OCI-LY1 (cell line): ENCODE measurements around the gene PALD1.

ENCODE experiments used
- H2AFZ ChIP-seq: fragments of 200-600 bp; sonication (generic), shearing (Covaris generic); 2 replicates; pipeline ENCODE4 v1.6.0; 2014; ENCODE audit warnings: antibody characterized with exemption, mild to moderate bottlenecking, low read length
- H3F3A ChIP-seq: fragments of 200-600 bp; sonication (generic), shearing (Covaris generic); 2 replicates; pipeline ENCODE4 v1.6.0; 2014; ENCODE audit warnings: mild to moderate bottlenecking, antibody characterized with exemption, low read length, moderate library complexity; ENCODE audit not compliant: insufficient read depth
- H3K27ac ChIP-seq: fragments of 200-600 bp; sonication (generic); 2 replicates; pipeline ENCODE4 v1.5.1; 2014; ENCODE audit warnings: low read length, mixed run types, mild to moderate bottlenecking, low read depth; ENCODE audit not compliant: poor library complexity, severe bottlenecking
- H3K27me3 ChIP-seq: fragments of 200-600 bp; sonication (generic); 2 replicates; pipeline ENCODE4 v1.6.0; 2014; ENCODE audit warnings: antibody characterized with exemption, mild to moderate bottlenecking, low read length, moderate library complexity; ENCODE audit not compliant: insufficient read depth
- H3K36me3 ChIP-seq: fragments of 200-600 bp; sonication (generic); 2 replicates; pipeline ENCODE4 v1.6.1; 2014; ENCODE audit warnings: mild to moderate bottlenecking, antibody characterized with exemption, low read length, moderate library complexity, mixed read lengths; ENCODE audit not compliant: insufficient read depth
- H3K4me1 ChIP-seq: fragments of 200-600 bp; sonication (generic); 2 replicates; pipeline ENCODE4 v1.5.1; 2014; ENCODE audit warnings: mild to moderate bottlenecking, low read length, moderate library complexity; ENCODE audit not compliant: insufficient read depth, severe bottlenecking
- H3K4me2 ChIP-seq: fragments of 200-600 bp; sonication (generic), shearing (Covaris generic); 2 replicates; pipeline ENCODE4 v1.6.1; 2014; ENCODE audit warnings: low read length
- H3K4me3 ChIP-seq: fragments of 200-600 bp; sonication (generic); 2 replicates; pipeline ENCODE4 v1.5.1; 2014; ENCODE audit warnings: low read length, low read depth, mild to moderate bottlenecking, mixed read lengths; ENCODE audit not compliant: poor library complexity, severe bottlenecking
- H3K79me2 ChIP-seq: fragments of 200-600 bp; shearing (Covaris generic); 2 replicates; pipeline ENCODE4 v1.6.1; 2016; ENCODE audit warnings: mixed run types, low read length, mixed read lengths; ENCODE audit not compliant: insufficient read depth
- H3K9ac ChIP-seq: fragments of 200-600 bp; sonication (generic), shearing (Covaris generic); 2 replicates; pipeline ENCODE4 v1.6.1; 2014; ENCODE audit warnings: mild to moderate bottlenecking, low read length, mixed read lengths
- H3K9me2 ChIP-seq: fragments of 200-600 bp; sonication (generic), shearing (Covaris generic); 2 replicates; pipeline ENCODE4 v1.6.1; 2014; ENCODE audit warnings: low read depth, mild to moderate bottlenecking, low read length, mixed read lengths
- H3K9me3 ChIP-seq: fragments of 200-600 bp; shearing (Covaris generic); 2 replicates; pipeline ENCODE4 v1.6.1; 2014; ENCODE audit warnings: low read length, mixed read lengths
- H4K20me1 ChIP-seq: fragments of 200-600 bp; sonication (generic), shearing (Covaris generic); 2 replicates; pipeline ENCODE4 v1.6.0; 2016; ENCODE audit warnings: mild to moderate bottlenecking, low read length; ENCODE audit not compliant: insufficient read depth
- EZH2 ChIP-seq: fragments of 200-600 bp; sonication (generic), shearing (Covaris generic); IDR thresholded peaks from 2 replicates; pipeline ENCODE4 v1.8.0; 2017; ENCODE audit warnings: borderline replicate concordance, mixed run types, mild to moderate bottlenecking, antibody characterized with exemption, low read length, moderate library complexity, mixed read lengths
- TF ChIP-seq, protein P1 (sequence below): fragments of 200-600 bp; sonication (generic), shearing (Covaris generic); IDR thresholded peaks from 2 replicates; pipeline ENCODE4 v1.5.1; 2017; ENCODE audit warnings: mild to moderate bottlenecking, antibody characterized with exemption, low read length, moderate library complexity, mixed read lengths

PALD1 gene

DNA sequence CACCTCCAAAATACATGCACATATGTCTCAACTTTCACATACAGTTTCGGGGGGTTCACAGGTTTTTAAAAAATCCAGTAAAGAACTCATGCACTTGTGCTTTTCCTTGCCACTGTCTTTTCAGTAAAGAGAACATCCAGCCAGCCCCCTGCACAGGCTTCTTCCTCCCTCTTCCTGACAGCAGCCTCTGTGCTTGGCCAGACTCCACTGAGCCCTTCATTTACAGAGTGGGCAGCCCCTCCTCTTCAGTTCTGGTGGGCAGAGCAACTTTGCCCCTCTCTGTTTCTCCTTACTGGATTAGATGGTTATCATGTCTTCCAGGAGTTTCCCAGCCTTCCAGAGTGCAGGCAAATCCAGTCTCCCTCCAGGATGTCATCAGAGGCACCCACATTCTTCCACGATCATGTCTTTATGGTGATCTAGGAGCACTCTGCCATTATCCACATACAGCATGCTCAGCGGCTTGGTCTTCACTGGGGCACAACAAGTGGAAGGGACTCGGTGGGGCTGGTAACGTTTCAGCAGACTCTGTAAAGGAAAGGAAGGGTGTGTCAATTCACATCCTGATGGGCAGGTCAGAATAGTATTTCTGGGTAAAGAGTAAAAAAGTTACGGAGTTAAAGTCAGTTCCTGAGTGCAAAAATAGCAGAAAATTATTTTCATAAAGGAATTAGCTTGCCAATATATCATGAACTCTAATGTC is 45.9 kb upstream of the PALD1 start:
- H3K9ac ChIP-seq = no peak overlapping the region
- no peaks in the 10 kb centered on the region for H4K20me1 ChIP-seq

DNA sequence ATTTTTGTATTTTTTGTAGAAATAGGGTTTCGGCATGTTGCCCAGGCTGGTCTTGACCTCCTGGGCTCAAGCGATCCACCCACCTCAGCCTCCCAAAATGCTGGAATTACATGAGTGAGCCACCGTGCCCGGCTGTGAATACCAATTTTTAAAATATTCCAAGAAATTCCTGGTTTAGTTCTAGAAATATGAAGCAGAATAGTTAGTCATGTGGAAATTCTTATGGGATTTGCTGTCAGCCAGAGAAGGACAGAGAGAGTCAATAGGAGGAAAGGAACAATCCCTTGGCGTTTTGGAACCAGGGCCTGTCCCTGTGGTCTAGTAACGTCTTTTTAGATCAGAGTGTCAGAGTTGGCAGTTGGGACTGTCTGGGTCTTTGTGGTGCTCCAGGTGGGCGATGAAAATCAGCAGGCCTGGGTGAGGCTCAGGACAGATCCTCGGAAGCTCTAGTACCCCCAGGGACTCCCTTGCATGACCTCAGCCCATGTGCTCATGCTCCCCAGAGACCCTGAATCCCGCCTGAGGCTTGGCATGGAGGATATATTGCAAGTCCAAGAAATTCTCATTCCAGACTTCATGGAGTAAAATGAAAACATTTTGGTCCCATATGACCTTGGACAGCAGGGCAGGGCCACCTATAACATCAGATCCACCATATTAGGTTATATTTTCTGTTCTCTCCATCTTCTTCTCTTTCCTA is 44.8 kb upstream of the PALD1 start:
- H3K9me2 ChIP-seq = no peaks in the 10 kb centered on the region
- H2AFZ ChIP-seq = no peak overlapping the region
- H3K4me1 ChIP-seq = no peaks in the 10 kb centered on the region
- TF ChIP-seq EZH2 = no peak
- TF ChIP-seq, protein P1, sequence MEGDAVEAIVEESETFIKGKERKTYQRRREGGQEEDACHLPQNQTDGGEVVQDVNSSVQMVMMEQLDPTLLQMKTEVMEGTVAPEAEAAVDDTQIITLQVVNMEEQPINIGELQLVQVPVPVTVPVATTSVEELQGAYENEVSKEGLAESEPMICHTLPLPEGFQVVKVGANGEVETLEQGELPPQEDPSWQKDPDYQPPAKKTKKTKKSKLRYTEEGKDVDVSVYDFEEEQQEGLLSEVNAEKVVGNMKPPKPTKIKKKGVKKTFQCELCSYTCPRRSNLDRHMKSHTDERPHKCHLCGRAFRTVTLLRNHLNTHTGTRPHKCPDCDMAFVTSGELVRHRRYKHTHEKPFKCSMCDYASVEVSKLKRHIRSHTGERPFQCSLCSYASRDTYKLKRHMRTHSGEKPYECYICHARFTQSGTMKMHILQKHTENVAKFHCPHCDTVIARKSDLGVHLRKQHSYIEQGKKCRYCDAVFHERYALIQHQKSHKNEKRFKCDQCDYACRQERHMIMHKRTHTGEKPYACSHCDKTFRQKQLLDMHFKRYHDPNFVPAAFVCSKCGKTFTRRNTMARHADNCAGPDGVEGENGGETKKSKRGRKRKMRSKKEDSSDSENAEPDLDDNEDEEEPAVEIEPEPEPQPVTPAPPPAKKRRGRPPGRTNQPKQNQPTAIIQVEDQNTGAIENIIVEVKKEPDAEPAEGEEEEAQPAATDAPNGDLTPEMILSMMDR = no peak
- no peaks in the 10 kb centered on the region for H3K27me3 ChIP-seq
- no peaks in the 10 kb centered on the region for H3K79me2 ChIP-seq
- H3K4me2 ChIP-seq = no peak overlapping the region
- no peak overlapping the region for H3K27ac ChIP-seq
- H3K9ac ChIP-seq = no peak overlapping the region
- no peaks in the 10 kb centered on the region for H3F3A ChIP-seq
- no peak overlapping the region for H3K4me3 ChIP-seq
- H3K9me3 ChIP-seq = no peaks in the 10 kb centered on the region
- no peaks in the 10 kb centered on the region for H4K20me1 ChIP-seq
- H3K36me3 ChIP-seq = peaks cover 11% of the 10 kb centered on the region; the same call in 1 of the 2 replicates

More for the DNA sequence above, 45.9 kb upstream of the PALD1 start:
- Histone ChIP-seq H3K4me1 (no peaks in the 10 kb centered on the region), H3K9me2 (no peaks in the 10 kb centered on the region), H3F3A (no peaks in the 10 kb centered on the region), H2AFZ (no peak overlapping the region), H3K79me2 (no peaks in the 10 kb centered on the region), H3K36me3 (peaks cover 22% of the 10 kb centered on the region; the same call in 1 of the 2 replicates), H3K4me2 (no peak overlapping the region), H3K9me3 (no peaks in the 10 kb centered on the region), H3K4me3 (no peak overlapping the region), H3K27ac (no peak overlapping the region), H3K27me3 (no peaks in the 10 kb centered on the region)
- TF ChIP-seq, protein P1 = no peak
- no peak for TF ChIP-seq EZH2

DNA sequence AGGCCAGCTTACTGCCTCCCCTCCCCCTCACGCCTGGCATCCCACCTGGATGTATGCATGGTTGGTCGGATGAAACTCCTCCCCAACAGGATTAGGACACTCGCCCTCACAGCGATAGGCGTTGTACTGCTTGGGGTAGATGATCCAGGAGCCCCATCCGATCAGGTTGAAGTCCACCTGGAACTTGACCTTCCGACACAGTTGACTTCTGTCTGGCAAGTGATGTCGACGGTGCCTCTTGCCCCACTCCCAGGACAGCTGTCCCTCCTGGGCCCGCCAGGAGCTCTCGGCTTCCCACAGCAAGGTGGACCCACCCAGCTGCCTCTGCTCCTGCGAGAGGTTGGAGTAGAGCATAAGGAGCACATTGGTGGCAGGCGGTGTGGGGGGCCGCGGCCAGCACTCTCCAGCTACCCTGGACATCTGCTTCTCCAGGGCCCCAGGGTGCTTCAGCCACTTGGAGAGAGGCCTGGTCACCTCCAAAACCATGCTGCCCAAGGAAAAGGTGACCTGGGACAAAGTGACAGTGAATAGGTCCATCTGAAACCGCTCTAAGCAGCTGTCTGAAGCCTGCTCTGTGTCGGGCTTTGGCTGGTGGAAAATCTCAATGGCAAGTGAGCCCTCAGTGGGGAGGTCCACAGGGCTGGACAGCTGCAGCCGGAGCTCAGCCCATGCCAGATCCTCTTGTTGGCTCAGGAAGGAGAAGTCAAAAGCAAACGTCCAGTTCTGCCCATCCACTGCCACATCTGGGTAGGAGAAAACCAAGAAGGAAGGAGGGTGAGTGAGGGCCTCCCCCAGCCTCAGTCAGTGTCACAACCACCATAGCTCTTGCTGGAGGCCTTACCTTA is 43.1 kb upstream of the PALD1 start:
- no peak for TF ChIP-seq EZH2
- TF ChIP-seq, protein P1 = no peak
- Histone ChIP-seq H3K36me3 (0 out of 2 replicates have a peak, but pooled peaks cover 2% of the 10 kb centered on the region), H3K4me2 (no peak overlapping the region), H3K9ac (no peak overlapping the region), H3K27ac (no peak overlapping the region), H3K4me3 (no peak overlapping the region), H3F3A (no peaks in the 10 kb centered on the region), H4K20me1 (no peaks in the 10 kb centered on the region), H3K9me3 (no peaks in the 10 kb centered on the region), H3K4me1 (no peaks in the 10 kb centered on the region), H3K27me3 (peaks cover 3% of the 10 kb centered on the region; the same call in 1 of the 2 replicates), H3K9me2 (no peaks in the 10 kb centered on the region), H3K79me2 (no peaks in the 10 kb centered on the region), H2AFZ (no peak overlapping the region)
